Gastrocnemius medialis (tissue), 4 donors: Measurements from ENCODE around the gene ZNF800.
"Not testable (repeated sequence)": the region's sequence is repeated elsewhere in the genome, so short reads cannot be mapped to it uniquely, and the experiment has no call there.

Source experiments
- CTCF ChIP-seq, 5 experiments: fragments of 450-650 bp in 3 of 5; fragments of 200-600 bp in 2 of 5; sonication (generic) in 2 of 5; IDR thresholded peaks in 4 of 5; conservative IDR thresholded peaks in 1 of 5; 1 replicate in 4 of 5; 2 replicates in 1 of 5; pipeline ENCODE4 v1.5.1; 2016 to 2019; ENCODE audit warnings: antibody characterized with exemption in 5 of 5, mild to moderate bottlenecking in 3 of 5, moderate library complexity in 3 of 5
- POLR2A ChIP-seq, 2 donors: fragments of 450-650 bp; IDR thresholded peaks; one replicate each; pipeline ENCODE4 v1.6.1; 2017; ENCODE audit warnings: antibody characterized with exemption in 2 of 2, mild to moderate bottlenecking in 2 of 2, moderate library complexity in 2 of 2

GRCh38 chr7:127395104-127395503 lies 2.6 kb upstream of the ZNF800 start:
- not testable (repeated sequence) for TF ChIP-seq CTCF (IDR thresholded peaks at IDR 0.05 in 4 of 5, conservative IDR thresholded peaks at IDR 0.05 in 1 of 5); POLR2A (IDR thresholded peaks at IDR 0.05)
